ENCODE data around the gene KRTAP10-4. TPM values are rescaled to one million over a fixed set of nuclear protein-coding genes. Genes with fewer than 3 reads are reported as not detected.

KRTAP10-4 gene
- total and polyA plus RNA-seq, 10 donors: not detected

GRCh38 chr21:44530903-44531605, 42.5 kb upstream of the KRTAP10-4 start:
- DNase-seq: peak; percentile 64
- TF ChIP-seq POLR2A (IDR thresholded peaks at IDR 0.05) (no peak), POLR2AphosphoS5 (IDR thresholded peaks at IDR 0.05) (no peak), CTCF (IDR thresholded peaks at IDR 0.05 in 8 of 11, conservative IDR thresholded peaks at IDR 0.05 in 3 of 11) (no peak)
- intact Hi-C loops (cut with DNase I; ENCODE audit: low total_unique reads): no loop called here
- Histone ChIP-seq H3K36me3 (no peaks in the 10 kb centered on the region), H3K27me3 (replicated peaks in 1 of 7) (peaks cover 0 to 40% (median 0%) of the 10 kb centered on the region in 7 donors), H3K4me3 (no peak overlapping the region), H3K9me3 (no peaks in the 10 kb centered on the region), H3K4me1 (no peaks in the 10 kb centered on the region), H3K27ac (no peak overlapping the region)
- 86 to 97% (median 87%) methylated on average over 8 to 23 of the region's 23 CpGs for WGBS, 5 donors

GRCh38 chr21:44531606-44532564, 41.6 kb upstream of the KRTAP10-4 start:
- Histone ChIP-seq H3K4me1 (no peaks in the 10 kb centered on the region), H3K36me3 (no peaks in the 10 kb centered on the region), H3K27me3 (replicated peaks in 1 of 7) (peaks cover 0 to 40% (median 0%) of the 10 kb centered on the region in 7 donors), H3K4me3 (no peak overlapping the region), H3K9me3 (no peaks in the 10 kb centered on the region), H3K27ac (no peak overlapping the region)
- 76 to 86% (median 78%) methylated on average over 27 to 30 of the region's 30 CpGs for WGBS, 5 donors
- TF ChIP-seq POLR2A (IDR thresholded peaks at IDR 0.05): no peak
- TF ChIP-seq CTCF (IDR thresholded peaks at IDR 0.05 in 8 of 11, conservative IDR thresholded peaks at IDR 0.05 in 3 of 11): no peak
- no peak for TF ChIP-seq POLR2AphosphoS5 (IDR thresholded peaks at IDR 0.05)
- intact Hi-C loops (cut with DNase I; ENCODE audit: low total_unique reads): no loop called here
- peak; percentile 56 for DNase-seq

GRCh38 chr21:44532712-44533111, 40.8 kb upstream of the KRTAP10-4 start:
- H3K27me3 ChIP-seq (replicated peaks in 1 of 7): peaks cover 0 to 42% (median 0%) of the 10 kb centered on the region in 7 donors
- no peak for TF ChIP-seq POLR2A (IDR thresholded peaks at IDR 0.05)
- no peak for TF ChIP-seq CTCF (IDR thresholded peaks at IDR 0.05 in 8 of 11, conservative IDR thresholded peaks at IDR 0.05 in 3 of 11)
- no peak for TF ChIP-seq POLR2AphosphoS5 (IDR thresholded peaks at IDR 0.05)
- WGBS, 5 donors: 91 to 94% (median 92%) methylated on average over 12 to 16 of the region's 16 CpGs
- H3K4me1 ChIP-seq: no peaks in the 10 kb centered on the region
- no peak for DNase-seq
- no peak overlapping the region for H3K4me3 ChIP-seq
- no peak overlapping the region for H3K27ac ChIP-seq
- intact Hi-C loops (cut with DNase I; ENCODE audit: low total_unique reads): no loop called here
- no peaks in the 10 kb centered on the region for H3K9me3 ChIP-seq
- no peaks in the 10 kb centered on the region for H3K36me3 ChIP-seq

All from spleen (tissue), 11 donors.